Breast epithelium (tissue), 4 donors: Measurements from ENCODE around the gene TOP1. TPM values are rescaled to one million over a fixed set of nuclear protein-coding genes. Genes with fewer than 3 reads are reported as not detected.
A peak's percentile ranks its signal among the peaks of the same experiment; 100 is the strongest.

Source experiments
- DNase-seq, 2 donors: peaks; one replicate each; pipeline ENCODE4 v3.0.0-alpha.2; 2019; ENCODE audit warnings: low spot score in 2 of 2
- H3K27ac ChIP-seq, 2 donors: fragments of 200-600 bp; sonication (generic) in 1 of 2; one replicate each; pipeline ENCODE4 v1.5.1; 2016 to 2019; ENCODE audit warnings: mild to moderate bottlenecking in 1 of 2
- H3K27me3 ChIP-seq, 2 donors: fragments of 200-600 bp; sonication (generic) in 1 of 2; one replicate each; pipeline versions ENCODE4 v1.5.1 to v1.6.0; 2017 to 2019; ENCODE audit warnings: control low read depth in 1 of 2, mild to moderate bottlenecking in 1 of 2
- H3K36me3 ChIP-seq: fragments of 200-600 bp; one replicate; pipeline ENCODE4 v1.5.1; 2019
- H3K4me1 ChIP-seq, 2 donors: fragments of 200-600 bp; sonication (generic); one replicate each; pipeline ENCODE4 v1.5.1; 2016 to 2019; ENCODE audit warnings: control low read depth in 1 of 2
- H3K4me3 ChIP-seq, 3 donors: fragments of 200-600 bp; sonication (generic); 1 replicate in 2 of 3; 2 replicates in 1 of 3; pipeline ENCODE4 v1.5.1; 2016 to 2019; ENCODE audit warnings: mild to moderate bottlenecking in 3 of 3, moderate library complexity in 2 of 3
- H3K9me3 ChIP-seq, 2 donors: fragments of 200-600 bp; sonication (generic) in 1 of 2; one replicate each; pipeline ENCODE4 v1.5.1; 2016 to 2019; ENCODE audit warnings: control low read depth in 1 of 2
- POLR2A ChIP-seq: fragments of 450-650 bp; IDR thresholded peaks from one replicate; pipeline ENCODE4 v1.6.1; 2016; ENCODE audit warnings: antibody characterized with exemption, mild to moderate bottlenecking, moderate library complexity
- POLR2AphosphoS5 ChIP-seq, 3 donors: sonication (generic); formaldehyde crosslinking; IDR thresholded peaks; one replicate each; pipeline ENCODE4 v1.6.1; 2017; ENCODE audit warnings: antibody characterized with exemption in 3 of 3
- intact Hi-C: fragments of 100-400 bp; cut with DNase I; formaldehyde crosslinking; loops from one replicate; pipeline ENCODE4 v1.15.1; 2023; ENCODE audit warnings: low total_unique reads
- total RNA-seq, 3 donors: library from RNA; depleted of rRNA; stranded (reverse); fragments of >200 nt; gene quantifications; one replicate each; pipeline ENCODE4 v1.1.0, GENCODE V29; 2016
- TF ChIP-seq, protein P1 (sequence below), 3 donors: fragments of 450-650 bp; IDR thresholded peaks; one replicate each; pipeline ENCODE4 v1.5.1; 2016 to 2017; ENCODE audit warnings: antibody characterized with exemption in 3 of 3, mild to moderate bottlenecking in 3 of 3, moderate library complexity in 3 of 3

Gene TOP1
- total RNA-seq, 3 donors from 2014 or later = 24.0 to 41.6 (median 40.3) TPM

DNA sequence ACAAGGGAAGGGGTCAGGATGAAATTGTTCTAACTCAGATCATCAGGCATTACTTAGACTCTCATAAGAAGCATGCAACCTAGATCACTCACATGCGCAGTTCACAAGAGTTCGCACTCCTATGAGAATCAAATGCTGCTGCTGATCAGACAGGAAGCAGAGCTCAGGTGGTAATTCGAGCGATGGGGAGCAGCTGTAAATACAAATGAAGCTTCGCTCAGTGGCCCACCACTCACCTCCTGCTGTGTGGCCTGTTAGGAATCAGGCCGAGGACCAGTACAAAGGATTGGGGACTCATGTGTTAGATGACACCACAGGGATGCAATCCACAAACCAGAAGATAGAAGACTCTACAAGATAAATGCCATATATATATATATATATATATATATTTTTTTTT lies 31.5 kb upstream of the TOP1 start:
- Histone ChIP-seq H3K27ac (no peak overlapping the region), H3K9me3 (no peaks in the 10 kb centered on the region), H3K4me1 (no peaks in the 10 kb centered on the region), H3K36me3 (no peaks in the 10 kb centered on the region), H3K27me3 (no peaks in the 10 kb centered on the region), H3K4me3 (no peak overlapping the region)
- DNase-seq = no peak
- intact Hi-C loops = loop anchor here (10.0 kb wide), 1 partner anchor 98 kb away; no protein-coding TSS in a partner anchor
- TF ChIP-seq POLR2AphosphoS5 (IDR thresholded peaks at IDR 0.05) (no peak), POLR2A (no peak)
- TF ChIP-seq, protein P1, sequence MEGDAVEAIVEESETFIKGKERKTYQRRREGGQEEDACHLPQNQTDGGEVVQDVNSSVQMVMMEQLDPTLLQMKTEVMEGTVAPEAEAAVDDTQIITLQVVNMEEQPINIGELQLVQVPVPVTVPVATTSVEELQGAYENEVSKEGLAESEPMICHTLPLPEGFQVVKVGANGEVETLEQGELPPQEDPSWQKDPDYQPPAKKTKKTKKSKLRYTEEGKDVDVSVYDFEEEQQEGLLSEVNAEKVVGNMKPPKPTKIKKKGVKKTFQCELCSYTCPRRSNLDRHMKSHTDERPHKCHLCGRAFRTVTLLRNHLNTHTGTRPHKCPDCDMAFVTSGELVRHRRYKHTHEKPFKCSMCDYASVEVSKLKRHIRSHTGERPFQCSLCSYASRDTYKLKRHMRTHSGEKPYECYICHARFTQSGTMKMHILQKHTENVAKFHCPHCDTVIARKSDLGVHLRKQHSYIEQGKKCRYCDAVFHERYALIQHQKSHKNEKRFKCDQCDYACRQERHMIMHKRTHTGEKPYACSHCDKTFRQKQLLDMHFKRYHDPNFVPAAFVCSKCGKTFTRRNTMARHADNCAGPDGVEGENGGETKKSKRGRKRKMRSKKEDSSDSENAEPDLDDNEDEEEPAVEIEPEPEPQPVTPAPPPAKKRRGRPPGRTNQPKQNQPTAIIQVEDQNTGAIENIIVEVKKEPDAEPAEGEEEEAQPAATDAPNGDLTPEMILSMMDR (IDR thresholded peaks at IDR 0.05) = no peak

DNA sequence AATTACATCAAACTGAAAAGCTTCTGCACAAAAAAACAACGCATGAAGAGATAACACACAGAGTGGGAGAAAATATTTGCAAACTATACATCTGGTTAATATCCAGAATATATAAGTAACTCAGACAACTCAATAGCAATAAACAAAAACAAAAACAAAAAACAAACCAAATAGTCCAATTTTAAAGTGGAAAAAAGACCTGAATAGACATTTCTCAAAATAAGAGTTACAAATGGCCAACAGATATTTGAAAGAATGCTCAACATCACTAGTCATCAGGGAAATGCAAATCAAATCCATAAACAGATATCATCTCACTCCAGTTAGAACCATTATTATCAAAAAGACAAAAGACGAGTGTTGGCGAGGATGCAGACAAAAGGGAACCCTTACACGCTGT lies 28.8 kb upstream of the TOP1 start:
- intact Hi-C loops = loop anchor here (10.0 kb wide), 1 partner anchor 95 kb away; no protein-coding TSS in a partner anchor
- TF ChIP-seq, protein P1 (IDR thresholded peaks at IDR 0.05) = no peak
- no peak for TF ChIP-seq POLR2AphosphoS5 (IDR thresholded peaks at IDR 0.05)
- TF ChIP-seq POLR2A = no peak
- no peaks in the 10 kb centered on the region for H3K9me3 ChIP-seq
- H3K36me3 ChIP-seq = no peaks in the 10 kb centered on the region
- no peak overlapping the region for H3K4me3 ChIP-seq
- H3K27me3 ChIP-seq = no peaks in the 10 kb centered on the region
- peaks cover 0 to 4% of the 10 kb centered on the region in 2 donors for H3K4me1 ChIP-seq
- DNase-seq = no peak
- no peak overlapping the region for H3K27ac ChIP-seq

DNA sequence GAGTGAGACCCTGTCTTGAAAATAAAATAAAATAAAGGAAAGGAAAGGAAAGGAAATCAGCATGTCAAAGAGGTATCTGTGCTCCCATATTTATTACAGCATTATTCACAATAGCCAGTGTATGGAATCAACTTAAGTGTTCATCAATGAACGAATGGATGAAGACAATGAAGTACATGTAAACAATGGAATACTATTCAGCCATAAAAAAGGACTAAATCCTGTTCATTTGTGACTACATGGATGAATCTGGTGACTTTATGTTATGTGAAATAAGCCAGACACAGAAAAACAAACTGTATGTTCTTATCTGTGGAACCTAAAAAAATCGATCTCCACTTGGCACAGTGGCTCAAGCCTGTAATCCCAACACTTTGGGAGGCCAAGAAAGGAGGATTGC lies 28.0 kb upstream of the TOP1 start:
- peaks cover 0 to 12% of the 10 kb centered on the region in 2 donors for H3K4me1 ChIP-seq
- no peak overlapping the region for H3K27ac ChIP-seq
- no peaks in the 10 kb centered on the region for H3K36me3 ChIP-seq
- TF ChIP-seq POLR2A = no peak
- TF ChIP-seq, protein P1 (IDR thresholded peaks at IDR 0.05) = no peak
- TF ChIP-seq POLR2AphosphoS5 (IDR thresholded peaks at IDR 0.05) = no peak
- no peak for DNase-seq
- H3K9me3 ChIP-seq = no peaks in the 10 kb centered on the region
- intact Hi-C loops = no loop called here
- no peak overlapping the region for H3K4me3 ChIP-seq
- H3K27me3 ChIP-seq = no peaks in the 10 kb centered on the region

DNA sequence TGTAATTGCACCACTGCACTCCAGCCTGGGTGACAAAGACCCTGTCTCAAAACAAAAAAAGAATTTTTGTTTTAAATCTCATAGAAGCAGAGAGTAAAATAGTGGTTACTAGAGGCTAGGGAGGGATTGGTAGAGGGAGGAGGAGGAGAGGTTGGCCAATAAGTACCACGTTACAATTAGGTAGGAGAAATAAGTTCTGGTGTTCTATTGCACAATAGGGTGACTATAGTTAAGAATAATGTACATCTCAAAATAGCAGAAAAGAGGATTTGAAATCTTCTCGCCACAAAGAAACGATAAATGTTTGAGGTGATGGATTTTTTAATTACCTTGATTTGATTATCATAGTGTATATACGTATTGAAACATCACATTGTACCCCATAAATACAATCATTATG lies 27.1 kb upstream of the TOP1 start:
- no peak for TF ChIP-seq POLR2AphosphoS5 (IDR thresholded peaks at IDR 0.05)
- no peak for TF ChIP-seq POLR2A
- TF ChIP-seq, protein P1 (IDR thresholded peaks at IDR 0.05) = no peak
- no peak for DNase-seq
- Histone ChIP-seq H3K27ac (no peak overlapping the region), H3K4me3 (no peak overlapping the region), H3K36me3 (no peaks in the 10 kb centered on the region), H3K27me3 (no peaks in the 10 kb centered on the region), H3K9me3 (no peaks in the 10 kb centered on the region), H3K4me1 (peaks cover 0 to 15% of the 10 kb centered on the region in 2 donors)
- intact Hi-C loops = no loop called here

DNA sequence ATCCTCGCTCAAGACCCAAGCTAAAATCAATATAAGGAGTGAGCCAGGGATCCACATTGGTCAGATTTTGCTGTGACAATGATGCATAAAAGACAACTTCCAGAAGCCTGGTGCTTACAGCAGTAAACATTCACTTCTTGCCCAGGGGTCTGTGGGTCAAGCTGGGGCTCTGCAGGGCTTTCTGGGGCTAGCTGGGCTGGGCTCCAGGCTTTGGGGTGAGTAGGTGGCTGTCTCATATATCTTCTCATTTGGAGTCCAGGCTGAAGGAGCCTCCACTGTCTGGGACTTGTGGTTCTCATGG lies 25.8 kb upstream of the TOP1 start:
- DNase-seq = no peak
- Histone ChIP-seq H3K9me3 (no peaks in the 10 kb centered on the region), H3K4me3 (no peak overlapping the region), H3K36me3 (no peaks in the 10 kb centered on the region), H3K27me3 (no peaks in the 10 kb centered on the region), H3K27ac (peak overlapping the region; percentile 88 to 96), H3K4me1 (peaks cover 0 to 15% of the 10 kb centered on the region in 2 donors)
- intact Hi-C loops = no loop called here
- TF ChIP-seq POLR2AphosphoS5 (IDR thresholded peaks at IDR 0.05) = no peak
- no peak for TF ChIP-seq POLR2A
- TF ChIP-seq, protein P1 (IDR thresholded peaks at IDR 0.05) = no peak
